Duodenal mucosa (tissue), 2 donors: ENCODE data around the gene FKBP7.

Source experiments
- H3K27ac ChIP-seq: one replicate; pipeline ENCODE4 v1.7.0; 2013; ENCODE audit warnings: low read depth, low read length
- H3K27me3 ChIP-seq, 2 donors: one replicate each; pipeline ENCODE4 v1.7.0; 2013; ENCODE audit warnings: low read length in 2 of 2, control low read depth in 1 of 2; ENCODE audit not compliant: insufficient read depth in 2 of 2, control insufficient read depth in 1 of 2
- H3K36me3 ChIP-seq, 2 donors: one replicate each; pipeline ENCODE4 v1.7.0; 2013; ENCODE audit warnings: low read length in 2 of 2, control low read depth in 1 of 2; ENCODE audit not compliant: insufficient read depth in 2 of 2, control insufficient read depth in 1 of 2
- H3K4me1 ChIP-seq, 2 donors: one replicate each; pipeline ENCODE4 v1.7.0; 2013; ENCODE audit warnings: low read length in 2 of 2, control low read depth in 1 of 2; ENCODE audit not compliant: insufficient read depth in 2 of 2, control insufficient read depth in 1 of 2
- H3K4me3 ChIP-seq, 2 donors: one replicate each; pipeline ENCODE4 v1.7.0; 2013; ENCODE audit warnings: low read length in 2 of 2, low read depth in 1 of 2
- H3K9ac ChIP-seq, 2 donors: one replicate each; pipeline ENCODE4 v1.7.0; 2013; ENCODE audit warnings: low read length in 2 of 2, low read depth in 1 of 2
- H3K9me3 ChIP-seq, 2 donors: one replicate each; pipeline ENCODE4 v1.7.0; 2013; ENCODE audit warnings: low read length in 2 of 2, control low read depth in 1 of 2; ENCODE audit not compliant: control insufficient read depth in 1 of 2

Gene FKBP7

DNA sequence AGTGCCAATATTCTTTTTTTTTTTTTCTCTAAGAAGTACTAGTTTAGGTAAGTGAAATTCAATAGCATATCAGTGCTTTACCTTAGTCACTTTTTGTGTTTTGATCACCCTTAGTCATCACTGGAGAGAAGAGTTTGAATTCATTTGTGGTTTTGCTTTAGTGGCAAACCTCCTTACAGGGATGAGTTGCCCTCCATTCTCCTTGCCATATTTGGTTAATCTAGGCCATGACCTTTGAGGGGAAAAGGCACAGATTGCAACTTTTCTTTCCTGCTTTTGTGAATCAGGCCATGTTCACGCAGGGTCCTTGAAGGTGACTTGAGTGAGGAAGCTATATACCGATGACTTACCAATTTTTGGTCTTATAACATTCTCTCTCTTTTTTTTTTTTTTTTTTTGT, 36.3 kb upstream of the FKBP7 start:
- H3K9ac ChIP-seq, result no peak overlapping the region
- no peaks in the 10 kb centered on the region for H3K4me1 ChIP-seq
- H3K4me3 ChIP-seq, result no peak overlapping the region
- H3K27me3 ChIP-seq, result no peaks in the 10 kb centered on the region
- peaks cover 8% of the 10 kb centered on the region in 2 donors for H3K36me3 ChIP-seq
- H3K27ac ChIP-seq, result no peak overlapping the region
- H3K9me3 ChIP-seq, result no peaks in the 10 kb centered on the region

DNA sequence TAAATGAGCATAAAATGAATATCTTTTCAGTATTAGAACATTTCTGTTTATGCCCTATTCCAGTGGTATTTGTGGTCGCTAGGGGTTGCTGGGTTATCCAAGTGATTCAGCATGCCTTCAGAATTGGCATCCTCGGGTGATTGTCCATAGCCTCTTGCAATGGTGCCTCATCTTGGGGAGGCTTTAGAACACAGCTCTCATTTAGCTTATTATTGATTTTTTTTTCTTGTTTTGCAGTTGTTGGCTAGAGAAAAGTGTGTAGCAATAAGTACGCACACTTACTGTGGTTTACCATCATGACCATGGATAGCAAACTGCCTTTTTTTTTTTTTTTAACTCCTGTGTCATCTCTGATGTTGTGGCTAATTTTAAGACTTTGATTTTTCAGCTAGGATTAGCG, 35.5 kb upstream of the FKBP7 start:
- no peaks in the 10 kb centered on the region for H3K9me3 ChIP-seq
- no peaks in the 10 kb centered on the region for H3K4me1 ChIP-seq
- no peaks in the 10 kb centered on the region for H3K27me3 ChIP-seq
- H3K4me3 ChIP-seq, result no peak overlapping the region
- no peak overlapping the region for H3K27ac ChIP-seq
- no peak overlapping the region for H3K9ac ChIP-seq
- peaks cover 8 to 12% of the 10 kb centered on the region in 2 donors for H3K36me3 ChIP-seq

DNA sequence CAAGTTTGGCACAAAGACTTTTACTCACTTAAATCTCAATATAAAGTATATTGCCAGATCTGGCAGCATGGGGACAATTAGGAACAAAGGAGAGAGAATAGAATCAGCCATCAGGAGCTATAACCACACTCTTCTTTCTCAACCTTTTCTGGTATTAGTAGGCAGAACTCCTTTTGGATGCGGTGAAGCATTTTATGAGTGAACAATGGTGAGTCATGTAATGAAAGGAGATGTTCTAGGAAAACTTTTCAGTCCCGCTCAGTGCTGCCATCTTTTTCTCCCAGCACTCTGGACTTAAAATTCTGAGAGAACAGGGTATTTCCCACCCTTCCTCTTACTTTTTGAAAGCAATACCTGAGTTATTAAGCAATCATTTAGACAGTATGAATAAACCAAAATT, 34.1 kb upstream of the FKBP7 start:
- H3K36me3 ChIP-seq, result peaks cover 3 to 12% of the 10 kb centered on the region in 2 donors
- no peaks in the 10 kb centered on the region for H3K27me3 ChIP-seq
- H3K4me3 ChIP-seq, result no peak overlapping the region
- H3K9me3 ChIP-seq, result no peaks in the 10 kb centered on the region
- H3K4me1 ChIP-seq, result no peaks in the 10 kb centered on the region
- H3K27ac ChIP-seq, result no peak overlapping the region
- H3K9ac ChIP-seq, result no peak overlapping the region

DNA sequence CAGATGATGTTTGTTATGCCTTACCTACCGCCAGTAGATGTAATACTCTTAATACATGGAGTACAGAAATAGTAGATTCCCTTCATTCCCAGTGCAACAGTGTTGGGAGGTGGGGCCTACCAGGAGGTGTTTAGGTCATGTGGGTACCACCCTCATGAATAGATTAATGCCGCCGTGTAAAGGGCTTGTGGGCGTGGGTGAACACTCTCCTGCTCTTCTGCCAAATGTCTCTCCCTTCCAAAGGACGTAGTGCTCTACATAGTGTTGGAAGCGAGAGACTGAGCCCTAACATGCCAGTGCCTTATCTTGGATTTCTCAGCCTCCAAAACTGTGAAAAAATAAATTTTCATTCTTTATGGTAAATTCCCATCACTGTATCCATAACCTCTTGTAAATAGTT, 32.0 kb upstream of the FKBP7 start:
- H3K27ac ChIP-seq, result no peak overlapping the region
- H3K36me3 ChIP-seq, result peaks cover 3 to 16% of the 10 kb centered on the region in 2 donors
- H3K9ac ChIP-seq, result no peak overlapping the region
- no peak overlapping the region for H3K4me3 ChIP-seq
- H3K4me1 ChIP-seq, result peaks cover 5 to 13% of the 10 kb centered on the region in 2 donors
- no peaks in the 10 kb centered on the region for H3K9me3 ChIP-seq
- no peaks in the 10 kb centered on the region for H3K27me3 ChIP-seq

DNA sequence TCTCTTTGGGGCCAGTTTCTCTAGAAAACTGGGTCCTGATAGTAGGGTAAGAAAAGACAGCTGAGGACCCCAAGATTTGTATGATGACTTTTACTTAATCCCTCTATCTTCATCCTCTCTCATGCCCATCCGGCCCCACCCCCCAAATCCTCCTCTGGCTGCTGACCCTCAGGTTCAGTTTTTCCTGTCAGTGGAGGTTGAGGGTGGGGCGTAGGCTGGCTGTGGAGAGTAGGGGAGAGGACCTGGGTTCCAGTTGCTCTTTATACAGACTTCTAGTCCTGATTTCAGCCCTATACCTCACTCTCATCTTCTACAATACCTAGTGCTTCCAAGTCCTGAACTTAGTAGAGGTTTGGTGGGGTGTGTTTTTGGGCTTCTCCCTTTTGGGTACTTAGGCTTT, 30.2 kb upstream of the FKBP7 start:
- peaks cover 5 to 13% of the 10 kb centered on the region in 2 donors for H3K4me1 ChIP-seq
- no peak overlapping the region for H3K9ac ChIP-seq
- no peak overlapping the region for H3K4me3 ChIP-seq
- H3K9me3 ChIP-seq, result no peaks in the 10 kb centered on the region
- H3K27ac ChIP-seq, result no peak overlapping the region
- H3K27me3 ChIP-seq, result no peaks in the 10 kb centered on the region
- peaks cover 0 to 26% of the 10 kb centered on the region in 2 donors for H3K36me3 ChIP-seq

DNA sequence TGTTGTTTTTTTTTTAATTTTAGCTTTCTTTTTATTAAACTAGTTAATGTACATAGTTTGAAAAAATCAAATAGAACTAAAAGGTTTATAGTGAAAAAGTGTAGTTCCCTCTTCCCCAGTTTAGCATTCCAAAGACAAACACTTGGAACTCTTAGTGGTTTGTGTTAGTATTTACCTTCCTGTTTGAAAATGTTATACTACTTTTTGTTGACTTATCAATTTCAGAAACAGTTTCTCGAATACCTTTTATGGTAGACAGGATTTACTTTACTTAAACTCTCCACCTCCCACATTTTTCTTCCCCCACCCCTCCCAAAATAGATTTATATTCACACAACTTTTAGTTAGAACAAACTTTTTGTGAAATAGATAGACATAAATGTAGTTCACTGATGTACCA, 28.5 kb upstream of the FKBP7 start:
- no peak overlapping the region for H3K4me3 ChIP-seq
- H3K36me3 ChIP-seq, result peaks cover 9 to 43% of the 10 kb centered on the region in 2 donors

DNA sequence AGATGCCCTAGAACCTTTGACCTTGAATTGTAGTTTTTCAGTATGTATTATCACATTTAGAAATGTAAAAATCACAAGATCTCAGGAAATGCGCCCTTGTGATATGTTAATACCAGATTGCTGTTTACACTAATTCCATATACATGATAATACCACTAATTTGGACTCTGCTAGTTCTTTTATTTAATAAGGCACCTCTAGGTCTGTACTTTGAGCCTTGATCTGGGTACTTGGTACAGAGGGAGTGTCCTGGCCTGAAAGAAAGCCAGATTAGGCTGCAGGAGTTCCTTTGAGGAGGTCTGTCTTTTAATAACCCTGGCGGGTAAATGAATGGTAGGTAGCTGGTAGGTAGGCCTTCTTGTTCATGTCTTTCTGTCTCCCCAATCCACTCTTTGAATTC, 28.1 kb upstream of the FKBP7 start:
- Histone ChIP-seq H3K9me3 (no peaks in the 10 kb centered on the region), H3K27ac (no peak overlapping the region), H3K27me3 (no peaks in the 10 kb centered on the region), H3K36me3 (peaks cover 9 to 43% of the 10 kb centered on the region in 2 donors), H3K4me1 (peaks cover 5 to 13% of the 10 kb centered on the region in 2 donors), H3K9ac (no peak overlapping the region), H3K4me3 (no peak overlapping the region)

More for the DNA sequence above, 28.5 kb upstream of the FKBP7 start:
- Histone ChIP-seq H3K9me3 (no peaks in the 10 kb centered on the region), H3K9ac (no peak overlapping the region), H3K27ac (no peak overlapping the region), H3K4me1 (peaks cover 5 to 13% of the 10 kb centered on the region in 2 donors), H3K27me3 (no peaks in the 10 kb centered on the region)

DNA sequence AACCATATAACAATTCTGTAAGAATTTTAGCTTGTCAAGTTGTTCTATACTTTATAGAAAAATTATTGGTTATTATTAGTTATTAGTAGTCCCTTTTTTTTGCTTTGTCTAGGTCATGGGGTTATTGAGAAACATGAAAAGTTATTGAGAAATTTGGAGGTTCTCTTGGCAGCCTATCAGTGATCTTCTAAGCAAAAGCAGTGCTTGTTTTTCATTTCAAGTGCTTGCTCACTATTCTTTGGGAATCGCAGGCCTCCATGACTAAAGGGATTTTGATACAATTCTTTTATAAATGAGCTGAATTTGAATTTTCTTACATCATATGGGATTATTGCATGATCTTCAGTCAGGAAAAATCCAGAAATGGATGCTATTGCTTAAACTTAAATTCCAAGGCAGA, 27.7 kb upstream of the FKBP7 start:
- H3K36me3 ChIP-seq, result peaks cover 10 to 45% of the 10 kb centered on the region in 2 donors

DNA sequence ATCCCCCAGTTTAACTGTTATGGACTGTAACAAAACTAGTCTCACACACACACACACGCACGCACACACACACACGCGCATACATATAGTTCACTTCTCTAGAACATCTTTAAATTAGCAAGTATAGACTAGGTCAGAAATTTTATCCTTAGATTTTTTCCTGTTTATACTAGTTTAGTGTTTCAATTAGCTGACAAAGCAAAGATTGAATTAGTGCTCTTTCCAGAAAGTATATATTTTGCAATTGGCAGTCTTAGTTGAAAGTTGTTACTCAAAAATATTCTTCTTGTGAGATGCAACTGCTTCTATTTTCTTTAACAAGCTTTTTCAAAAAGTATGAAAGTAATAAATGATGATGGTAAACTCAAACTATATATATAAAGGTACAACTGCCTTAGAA, 24.4 kb upstream of the FKBP7 start:
- Histone ChIP-seq H3K27me3 (no peaks in the 10 kb centered on the region), H3K4me3 (no peak overlapping the region), H3K27ac (no peak overlapping the region), H3K36me3 (peaks cover 28 to 62% of the 10 kb centered on the region in 2 donors), H3K9ac (no peak overlapping the region), H3K4me1 (peaks cover 5 to 13% of the 10 kb centered on the region in 2 donors), H3K9me3 (no peaks in the 10 kb centered on the region)

More for the DNA sequence above, 27.7 kb upstream of the FKBP7 start:
- H3K4me1 ChIP-seq, result peaks cover 5 to 13% of the 10 kb centered on the region in 2 donors
- H3K27ac ChIP-seq, result no peak overlapping the region
- H3K27me3 ChIP-seq, result no peaks in the 10 kb centered on the region
- no peaks in the 10 kb centered on the region for H3K9me3 ChIP-seq
- no peak overlapping the region for H3K9ac ChIP-seq
- H3K4me3 ChIP-seq, result no peak overlapping the region

DNA sequence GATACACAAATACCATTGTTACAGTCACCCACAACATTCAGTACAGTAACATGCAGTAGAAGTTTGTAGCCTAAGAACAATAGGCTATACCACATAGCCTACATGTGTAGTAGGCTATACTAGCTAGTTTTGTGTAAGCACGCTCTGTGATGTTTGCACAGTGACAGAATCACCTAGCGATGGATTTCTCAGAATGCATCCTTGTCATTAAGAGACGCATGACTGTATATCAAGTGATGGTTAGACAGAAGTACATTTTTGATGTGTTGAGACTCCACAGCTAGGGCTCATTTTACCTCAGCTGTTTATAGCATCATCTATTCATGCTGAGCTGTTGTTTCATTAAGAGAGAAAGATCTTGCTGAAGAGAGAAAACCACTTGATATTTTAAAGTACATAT, 21.2 kb upstream of the FKBP7 start:
- peaks cover 0 to 11% of the 10 kb centered on the region in 2 donors for H3K4me1 ChIP-seq
- H3K27ac ChIP-seq, result no peak overlapping the region
- H3K4me3 ChIP-seq, result no peak overlapping the region
- peaks cover 38 to 73% of the 10 kb centered on the region in 2 donors for H3K36me3 ChIP-seq
- no peaks in the 10 kb centered on the region for H3K9me3 ChIP-seq
- no peaks in the 10 kb centered on the region for H3K27me3 ChIP-seq
- no peak overlapping the region for H3K9ac ChIP-seq

DNA sequence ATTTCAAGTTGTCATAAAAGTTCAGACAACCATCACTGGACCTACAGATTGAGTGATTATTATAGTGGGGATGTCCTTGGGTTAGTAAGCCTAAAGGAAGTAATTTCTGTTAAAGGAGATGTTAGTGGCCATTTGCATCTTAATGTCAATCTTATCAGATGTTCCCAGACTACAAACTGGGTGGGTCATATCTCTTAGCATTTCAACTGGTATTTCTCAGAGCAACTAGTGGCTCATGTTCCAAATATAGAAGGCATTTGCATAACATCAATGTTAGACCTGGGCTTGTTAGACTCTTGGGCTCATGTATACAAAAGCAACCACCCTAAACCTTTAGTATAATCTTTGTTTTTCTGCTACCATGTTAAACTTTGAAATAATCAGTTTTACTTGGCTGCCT, 19.7 kb upstream of the FKBP7 start:
- Histone ChIP-seq H3K27ac (no peak overlapping the region), H3K4me3 (no peak overlapping the region), H3K9me3 (no peaks in the 10 kb centered on the region), H3K36me3 (peaks cover 46 to 71% of the 10 kb centered on the region in 2 donors), H3K27me3 (no peaks in the 10 kb centered on the region), H3K4me1 (peaks cover 0 to 11% of the 10 kb centered on the region in 2 donors), H3K9ac (no peak overlapping the region)
